ENCODE data around the gene PGPEP1. TPM values are rescaled to one million over a fixed set of nuclear protein-coding genes. Genes with fewer than 3 reads are reported as not detected.

The PGPEP1 gene
- total RNA-seq, 1 experiment from 2014 or later: 25.6 TPM

DNA sequence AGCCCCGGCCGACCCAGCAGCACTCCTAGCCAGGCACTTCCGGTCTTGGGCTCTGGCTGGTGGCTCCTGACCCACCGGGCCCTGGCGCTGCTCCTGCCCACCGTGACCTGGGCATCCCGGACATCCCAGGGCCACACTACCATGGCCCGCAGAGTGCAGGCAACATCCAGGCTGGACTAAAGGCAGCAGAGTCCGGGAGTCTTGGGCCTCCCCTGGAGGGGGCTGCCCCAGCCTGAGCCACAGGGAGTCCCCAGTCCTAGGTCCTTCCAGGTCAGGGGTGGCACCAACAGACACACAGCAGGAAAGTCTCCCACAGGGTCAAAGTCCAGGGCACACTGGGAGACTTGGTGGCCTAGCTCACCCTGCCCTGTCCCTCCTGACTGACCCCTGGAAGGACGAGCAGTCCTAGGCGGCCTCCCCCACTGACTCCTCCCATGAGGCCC is 28.3 kb upstream of the PGPEP1 start:
- intact Hi-C loops (cut with micrococcal nuclease; ENCODE audit: unreplicated experiment): no loop called here
- H3K9me3 Mint-ChIP-seq (ENCODE audit: unreplicated experiment): no peaks in the 10 kb centered on the region
- no peak overlapping the region for H3K27ac Mint-ChIP-seq (ENCODE audit: unreplicated experiment)
- no peak for DNase-seq
- no peak overlapping the region for H3K4me3 Mint-ChIP-seq (ENCODE audit: unreplicated experiment)
- TF ChIP-seq, protein P1, sequence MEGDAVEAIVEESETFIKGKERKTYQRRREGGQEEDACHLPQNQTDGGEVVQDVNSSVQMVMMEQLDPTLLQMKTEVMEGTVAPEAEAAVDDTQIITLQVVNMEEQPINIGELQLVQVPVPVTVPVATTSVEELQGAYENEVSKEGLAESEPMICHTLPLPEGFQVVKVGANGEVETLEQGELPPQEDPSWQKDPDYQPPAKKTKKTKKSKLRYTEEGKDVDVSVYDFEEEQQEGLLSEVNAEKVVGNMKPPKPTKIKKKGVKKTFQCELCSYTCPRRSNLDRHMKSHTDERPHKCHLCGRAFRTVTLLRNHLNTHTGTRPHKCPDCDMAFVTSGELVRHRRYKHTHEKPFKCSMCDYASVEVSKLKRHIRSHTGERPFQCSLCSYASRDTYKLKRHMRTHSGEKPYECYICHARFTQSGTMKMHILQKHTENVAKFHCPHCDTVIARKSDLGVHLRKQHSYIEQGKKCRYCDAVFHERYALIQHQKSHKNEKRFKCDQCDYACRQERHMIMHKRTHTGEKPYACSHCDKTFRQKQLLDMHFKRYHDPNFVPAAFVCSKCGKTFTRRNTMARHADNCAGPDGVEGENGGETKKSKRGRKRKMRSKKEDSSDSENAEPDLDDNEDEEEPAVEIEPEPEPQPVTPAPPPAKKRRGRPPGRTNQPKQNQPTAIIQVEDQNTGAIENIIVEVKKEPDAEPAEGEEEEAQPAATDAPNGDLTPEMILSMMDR (IDR thresholded peaks at IDR 0.05; ENCODE audit: insufficient read depth in 1 of 2, low read depth in 1 of 2, low read length in 1 of 2, severe bottlenecking in 1 of 2, unreplicated experiment in 1 of 2): no peak
- Histone ChIP-seq H3K4me1 (peaks cover 32% of the 10 kb centered on the region), H3K27me3 (replicated peaks; ENCODE audit: control insufficient read depth, insufficient read depth, low read length) (no peaks in the 10 kb centered on the region), H3K9me3 (no peaks in the 10 kb centered on the region), H3K36me3 (ENCODE audit: control insufficient read depth, insufficient read depth, low read length) (peaks cover 2% of the 10 kb centered on the region; the same call in 1 of the 2 replicates), H3K4me3 (ENCODE audit: low read depth, low read length) (no peak overlapping the region)
- no TSS peak for BruUV-seq (replicated peaks)
- no peaks in the 10 kb centered on the region for H3K27me3 Mint-ChIP-seq (ENCODE audit: insufficient read depth, unreplicated experiment)
- CTCF ChIA-PET: no interaction called here
- POLR2A ChIA-PET: interaction anchor here (0.9 kb wide), 1 partner anchor 31 kb away, joined by 3 read pairs; the partner anchor contains the start of gene JUND
- H3K36me3 Mint-ChIP-seq (ENCODE audit: insufficient read depth, unreplicated experiment): peaks cover 26% of the 10 kb centered on the region
- H3K4me1 Mint-ChIP-seq (ENCODE audit: low read depth, unreplicated experiment): no peaks in the 10 kb centered on the region

DNA sequence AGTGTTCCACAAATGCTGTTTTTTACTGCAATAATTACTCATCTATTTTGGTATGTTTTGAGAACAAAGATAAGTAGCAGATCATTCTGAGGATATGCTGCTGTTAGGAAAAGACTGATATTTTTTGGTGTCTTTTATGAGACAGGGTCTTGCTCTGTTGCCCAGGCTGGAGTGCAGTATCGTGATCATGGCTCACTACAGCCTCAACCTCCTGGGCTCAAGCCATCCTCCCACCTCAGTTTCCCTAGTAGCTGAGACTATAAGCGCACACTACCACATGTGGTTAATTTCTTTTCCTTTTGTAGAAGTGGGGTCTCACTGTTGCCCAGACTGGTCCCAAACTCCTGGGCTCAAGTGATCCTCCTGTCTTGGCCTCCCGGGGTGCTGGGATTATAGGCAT is 27.0 kb upstream of the PGPEP1 start:
- Histone ChIP-seq H3K4me1 (peaks cover 40% of the 10 kb centered on the region), H3K4me3 (ENCODE audit: low read depth, low read length) (no peak overlapping the region), H3K9me3 (no peaks in the 10 kb centered on the region), H3K27me3 (replicated peaks; ENCODE audit: control insufficient read depth, insufficient read depth, low read length) (no peaks in the 10 kb centered on the region), H3K36me3 (ENCODE audit: control insufficient read depth, insufficient read depth, low read length) (peaks cover 2% of the 10 kb centered on the region; the same call in 1 of the 2 replicates)
- TF ChIP-seq, protein P1 (IDR thresholded peaks at IDR 0.05; ENCODE audit: insufficient read depth in 1 of 2, low read depth in 1 of 2, low read length in 1 of 2, severe bottlenecking in 1 of 2, unreplicated experiment in 1 of 2): no peak
- no peak overlapping the region for H3K27ac Mint-ChIP-seq (ENCODE audit: unreplicated experiment)
- no peak overlapping the region for H3K4me3 Mint-ChIP-seq (ENCODE audit: unreplicated experiment)
- peaks cover 20% of the 10 kb centered on the region for H3K36me3 Mint-ChIP-seq (ENCODE audit: insufficient read depth, unreplicated experiment)
- no peaks in the 10 kb centered on the region for H3K4me1 Mint-ChIP-seq (ENCODE audit: low read depth, unreplicated experiment)
- ChIA-PET CTCF (no interaction called here), POLR2A (no interaction called here)
- intact Hi-C loops (cut with micrococcal nuclease; ENCODE audit: unreplicated experiment): no loop called here
- no TSS peak for BruUV-seq (replicated peaks)
- no peaks in the 10 kb centered on the region for H3K9me3 Mint-ChIP-seq (ENCODE audit: unreplicated experiment)
- no peak for DNase-seq
- no peaks in the 10 kb centered on the region for H3K27me3 Mint-ChIP-seq (ENCODE audit: insufficient read depth, unreplicated experiment)

DNA sequence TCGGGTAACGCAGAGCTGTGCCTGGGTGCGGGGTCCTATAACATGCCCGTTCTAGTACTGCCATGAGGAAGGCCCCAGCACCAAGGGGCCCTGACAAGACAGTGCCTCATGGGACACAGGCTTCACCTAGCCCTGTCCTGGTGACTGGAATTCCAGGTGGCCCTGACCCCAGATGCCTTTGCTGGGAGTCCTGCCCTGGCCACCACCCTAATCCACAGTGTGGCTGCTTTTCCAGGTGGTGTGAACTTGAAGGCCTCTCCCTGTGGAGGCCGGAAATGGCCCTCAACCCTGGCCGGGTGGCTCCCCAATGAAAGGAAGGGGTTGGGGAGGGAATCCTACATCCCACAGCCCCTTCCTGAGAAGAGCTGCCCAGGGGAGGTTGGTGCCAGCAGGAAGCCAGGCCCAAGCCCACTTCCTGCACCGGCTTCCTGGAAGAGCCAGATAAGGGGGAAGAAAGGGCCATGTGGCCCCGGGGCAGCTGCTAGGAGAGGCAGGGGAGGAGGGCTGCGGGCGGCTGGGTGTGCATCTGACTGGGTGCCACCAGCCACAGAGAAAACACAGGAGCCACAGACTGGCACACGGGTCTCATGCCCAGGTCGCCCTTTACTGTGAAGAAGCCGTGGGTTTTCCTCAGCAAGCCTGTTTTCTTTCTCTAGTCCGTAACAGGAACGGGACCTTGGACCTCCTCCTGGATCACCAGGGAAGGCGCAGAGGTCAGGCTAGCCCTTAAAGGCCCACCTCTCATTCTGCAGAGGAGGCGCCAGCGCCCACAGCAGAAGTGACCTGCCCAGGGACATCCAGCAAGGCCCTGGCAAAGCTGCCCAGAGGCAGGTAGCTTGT is 22.2 kb upstream of the PGPEP1 start:
- Histone ChIP-seq H3K36me3 (ENCODE audit: control insufficient read depth, insufficient read depth, low read length) (no peaks in the 10 kb centered on the region), H3K27me3 (replicated peaks; ENCODE audit: control insufficient read depth, insufficient read depth, low read length) (no peaks in the 10 kb centered on the region), H3K4me1 (peaks cover 34% of the 10 kb centered on the region), H3K4me3 (ENCODE audit: low read depth, low read length) (no peak overlapping the region), H3K9me3 (no peaks in the 10 kb centered on the region)
- TF ChIP-seq, protein P1 (IDR thresholded peaks at IDR 0.05; ENCODE audit: insufficient read depth in 1 of 2, low read depth in 1 of 2, low read length in 1 of 2, severe bottlenecking in 1 of 2, unreplicated experiment in 1 of 2): no peak
- Mint-ChIP-seq H3K9me3 (ENCODE audit: unreplicated experiment) (no peaks in the 10 kb centered on the region), H3K4me1 (ENCODE audit: low read depth, unreplicated experiment) (peaks cover 27% of the 10 kb centered on the region), H3K27ac (ENCODE audit: unreplicated experiment) (peak overlapping the region; percentile 66), H3K27me3 (ENCODE audit: insufficient read depth, unreplicated experiment) (no peaks in the 10 kb centered on the region), H3K4me3 (ENCODE audit: unreplicated experiment) (no peak overlapping the region), H3K36me3 (ENCODE audit: insufficient read depth, unreplicated experiment) (peaks cover 19% of the 10 kb centered on the region)
- CTCF ChIA-PET: interaction anchor here (3.2 kb wide), 1 partner anchor 39 kb away, joined by 11 read pairs; no protein-coding TSS in a partner anchor
- intact Hi-C loops (cut with micrococcal nuclease; ENCODE audit: unreplicated experiment): no loop called here
- DNase-seq: no peak
- BruUV-seq (replicated peaks): no TSS peak
- POLR2A ChIA-PET: interaction anchor here (0.9 to 1.2 kb wide), 2 partner anchors 37 to 39 kb away, joined by 3 to 6 read pairs; partner anchors contain the start of gene JUND

Measured in Caco-2 (cell line).